Fibroblast of upper back skin (primary cell): ENCODE measurements around the gene FZD2.
"Not testable (repeated sequence)": the region's sequence is repeated elsewhere in the genome, so short reads cannot be mapped to it uniquely, and the experiment has no call there.

Experiments
- DNase-seq: peaks from one replicate; pipeline ENCODE4 v3.0.0-alpha.2; 2013

The FZD2 gene

GRCh38 chr17:44584443-44584842 is 27.2 kb downstream of the FZD2 start:
- DNase-seq: peak; percentile 38

DNA sequence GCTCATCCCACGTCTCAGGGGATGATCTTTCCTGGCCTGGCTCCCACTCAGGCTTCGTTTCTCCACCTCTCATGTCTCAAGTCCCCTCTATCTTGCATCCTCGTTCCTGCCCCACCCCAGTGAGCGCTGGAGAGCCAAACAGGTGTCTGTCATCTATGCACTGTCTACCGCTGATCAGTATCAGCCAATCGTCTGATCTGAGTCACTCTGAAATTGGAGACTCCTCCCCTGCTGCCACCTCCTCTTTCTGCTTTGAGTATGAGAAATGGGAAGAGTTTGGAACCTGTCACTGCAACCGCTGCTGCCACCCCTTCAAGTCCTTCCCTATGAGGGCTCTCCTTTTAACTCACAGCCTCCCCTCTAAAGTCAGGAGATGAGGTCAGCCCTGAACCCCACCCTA is 28.0 kb downstream of the FZD2 start:
- no peak for DNase-seq

GRCh38 chr17:44587339-44587738 is 30.1 kb downstream of the FZD2 start:
- DNase-seq: peak; percentile 98

- DNase-seq: peak; percentile 83
Observed at GRCh38 chr17:44589316-44590071, 32.2 kb downstream of the FZD2 start.

DNA sequence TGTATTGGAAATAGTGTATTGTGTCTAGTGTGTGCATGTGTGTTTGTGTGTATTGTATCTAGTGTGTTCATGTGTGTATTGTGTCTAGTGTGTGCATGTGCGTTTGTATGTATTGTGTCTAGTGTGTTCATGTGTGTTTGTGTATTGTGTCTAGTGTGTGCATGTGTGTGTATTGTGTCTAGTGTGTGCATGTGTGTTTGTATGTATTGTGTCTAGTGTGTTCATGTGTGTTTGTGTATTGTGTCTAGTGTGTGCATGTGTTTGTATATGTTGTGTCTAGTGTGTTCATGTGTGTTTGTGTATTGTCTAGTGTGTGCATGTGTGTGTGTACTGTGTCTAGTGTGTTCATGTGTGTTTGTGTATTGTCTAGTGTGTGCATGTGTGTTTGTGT is 32.8 kb downstream of the FZD2 start:
- DNase-seq: not testable (repeated sequence)

DNA sequence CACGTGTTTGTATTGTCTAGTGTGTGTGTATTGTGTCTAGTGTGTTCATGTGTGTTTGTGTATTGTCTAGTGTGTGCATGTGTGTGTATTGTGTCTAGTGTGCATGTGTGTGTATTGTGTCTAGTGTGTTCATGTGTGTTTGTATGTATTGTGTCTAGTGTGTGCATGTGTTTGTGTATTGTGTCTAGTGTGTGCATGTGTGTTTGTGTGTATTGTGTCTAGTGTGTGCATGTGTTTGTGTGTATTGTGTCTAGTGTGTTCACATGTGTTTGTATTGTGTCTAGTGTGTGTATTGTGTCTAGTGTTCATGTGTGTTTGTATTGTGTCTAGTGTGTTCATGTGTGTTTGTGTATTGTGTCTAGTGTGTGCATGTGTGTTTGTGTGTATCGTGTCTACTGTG is 33.5 kb downstream of the FZD2 start:
- DNase-seq: not testable (repeated sequence)

- DNase-seq: peak; percentile 27
Observed at GRCh38 chr17:44591206-44591605, 33.9 kb downstream of the FZD2 start.

DNA sequence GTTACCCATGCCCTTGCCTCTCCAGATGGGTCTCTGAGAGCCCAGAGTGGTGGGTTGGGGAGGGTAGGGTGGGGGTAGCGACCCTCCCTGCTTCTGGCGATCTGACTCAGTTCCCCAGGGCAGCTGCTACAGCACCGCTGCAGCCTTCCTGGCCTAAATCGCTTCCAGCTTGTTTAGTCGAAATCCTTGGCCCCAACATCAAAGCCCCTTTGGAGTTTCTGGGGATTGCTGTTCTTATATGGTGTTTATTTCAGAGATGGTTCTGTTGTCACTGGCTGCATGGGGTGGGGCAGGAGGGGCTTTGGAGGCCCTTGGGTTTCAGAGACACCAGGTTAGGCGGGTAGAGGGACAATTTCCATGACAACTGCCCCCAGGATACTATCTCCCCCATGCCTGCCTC is 35.9 kb downstream of the FZD2 start:
- no peak for DNase-seq

DNA sequence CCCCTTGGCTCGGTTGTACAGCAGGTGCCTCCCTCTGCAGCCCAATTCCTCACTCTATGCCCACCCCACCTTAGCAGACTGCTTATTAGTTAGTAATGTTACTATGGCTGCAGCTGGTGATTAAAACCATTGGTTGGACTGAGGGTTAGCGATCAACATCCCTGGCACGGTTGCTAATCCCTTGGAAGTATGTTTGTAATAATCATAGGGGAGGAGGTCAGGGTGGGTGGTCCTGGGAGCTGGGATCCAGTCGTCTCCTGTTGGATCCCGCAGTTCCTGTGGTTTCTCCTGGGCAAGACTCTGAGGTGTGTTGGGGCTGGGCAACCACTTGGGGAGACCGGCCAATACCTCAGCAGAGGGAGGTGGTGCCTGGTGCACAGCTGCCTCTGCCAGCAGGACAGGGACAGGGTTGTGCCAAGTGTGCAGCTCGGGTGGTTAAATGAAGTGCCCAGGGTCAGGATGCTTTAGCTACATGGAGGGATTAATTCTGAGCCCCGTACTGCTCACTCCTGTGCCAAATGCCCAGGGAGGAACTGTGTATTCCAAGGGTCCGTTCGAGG is 38.0 kb downstream of the FZD2 start:
- no peak for DNase-seq

DNA sequence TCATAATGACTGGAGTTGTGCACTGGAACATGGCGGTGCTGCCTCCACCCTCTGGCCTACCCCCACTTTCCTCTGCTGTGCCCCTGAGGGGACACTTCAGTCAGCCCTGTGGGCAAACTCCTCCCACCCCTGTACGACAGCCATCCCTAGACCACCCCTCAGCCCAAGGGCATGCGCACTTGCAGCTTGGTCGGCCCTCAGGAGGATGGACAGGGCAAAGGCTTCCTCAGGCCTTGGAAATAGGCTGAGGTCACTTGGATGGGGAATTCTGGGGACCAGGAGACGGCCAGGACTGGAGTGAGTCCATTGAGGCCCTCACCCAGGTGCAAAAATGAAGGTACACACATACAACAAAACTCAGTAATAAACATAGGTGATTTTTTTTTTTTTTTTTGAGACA is 41.0 kb downstream of the FZD2 start:
- DNase-seq: no peak

GRCh38 chr17:44598932-44599297 is 41.6 kb downstream of the FZD2 start:
- no peak for DNase-seq

DNA sequence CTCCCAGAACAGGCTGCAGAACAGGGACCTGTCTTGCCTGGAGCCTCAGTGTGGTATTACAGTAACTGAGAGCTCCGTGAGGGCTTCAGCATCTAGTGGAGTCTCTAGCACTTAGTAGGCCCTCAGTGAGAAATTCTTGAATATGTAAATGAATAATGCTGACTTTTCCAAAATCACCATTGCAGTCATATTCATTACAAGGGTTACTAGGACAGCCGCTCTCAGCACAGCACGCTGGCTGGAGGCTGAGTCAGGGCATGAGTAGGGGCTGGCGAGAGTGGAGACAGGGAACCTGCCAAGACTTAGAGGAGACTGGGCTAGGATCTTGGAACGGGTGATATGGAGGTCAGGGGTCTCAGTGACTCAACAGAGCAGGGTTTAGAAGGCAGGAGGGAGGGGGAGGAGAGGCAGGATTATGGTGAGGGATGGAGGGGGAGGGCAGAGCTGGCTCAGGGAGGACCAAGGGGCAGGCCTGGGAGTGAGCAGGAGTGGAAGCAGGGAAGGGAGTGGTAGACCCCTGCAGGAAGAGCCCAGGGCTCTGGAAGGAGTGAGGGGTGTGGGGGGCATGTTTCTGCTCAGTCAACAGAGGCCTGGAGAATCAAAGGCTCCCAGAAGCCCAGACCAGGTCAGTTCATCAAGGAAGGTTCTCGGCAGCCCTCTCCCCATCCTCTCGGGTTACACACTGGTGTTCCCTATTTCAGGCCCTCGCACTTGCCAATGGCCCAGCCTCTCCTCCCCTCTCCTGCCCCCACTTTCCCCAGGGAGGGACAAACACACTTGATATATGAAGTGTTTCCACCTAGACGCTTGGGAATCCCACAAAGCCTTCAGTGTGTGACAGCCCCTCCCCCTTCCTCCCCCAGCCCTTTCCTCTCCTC is 42.3 kb downstream of the FZD2 start:
- peak; percentile 98 for DNase-seq

- DNase-seq: peak; percentile 77
Observed at GRCh38 chr17:44601539-44601938, 44.3 kb downstream of the FZD2 start.

- DNase-seq: no peak
Observed at GRCh38 chr17:44601973-44602372, 44.7 kb downstream of the FZD2 start.

DNA sequence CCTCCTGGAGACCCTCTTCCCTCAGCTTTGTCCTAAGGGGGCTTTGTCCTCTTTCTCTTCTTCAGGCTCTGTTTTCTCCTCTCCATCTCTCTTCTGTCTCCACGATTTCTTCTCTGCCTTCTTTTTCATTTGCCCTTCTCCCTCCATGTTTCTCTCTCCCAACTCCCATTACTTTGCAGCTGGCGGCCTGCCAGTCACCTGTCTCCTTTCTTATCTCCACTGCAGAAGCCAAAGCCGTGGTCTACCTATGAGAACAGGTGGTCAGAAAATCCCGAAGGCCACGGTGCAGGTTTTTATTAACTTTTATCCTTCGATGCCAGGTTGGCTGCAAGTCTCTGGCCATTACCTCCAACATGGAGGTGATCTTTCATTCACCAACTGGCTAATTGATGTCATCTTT is 45.1 kb downstream of the FZD2 start:
- DNase-seq: no peak

- no peak for DNase-seq
Observed at GRCh38 chr17:44602970-44603369, 45.7 kb downstream of the FZD2 start.

GRCh38 chr17:44604116-44604761 is 47.0 kb downstream of the FZD2 start:
- peak; percentile 27 for DNase-seq

GRCh38 chr17:44604768-44605485 is 47.6 kb downstream of the FZD2 start:
- no peak for DNase-seq

- DNase-seq: no peak
Observed at GRCh38 chr17:44606658-44607057, 49.4 kb downstream of the FZD2 start.

- DNase-seq: peak; percentile 92
Observed at GRCh38 chr17:44607836-44608690, 50.8 kb downstream of the FZD2 start.

GRCh38 chr17:44608727-44609435 is 51.6 kb downstream of the FZD2 start:
- DNase-seq: no peak
